Glomerular endothelial cell (primary cell): ENCODE data around the gene CNTN3. TPM values are rescaled to one million over a fixed set of nuclear protein-coding genes. Genes with fewer than 3 reads are reported as not detected.

Experiments used
- DNase-seq: peaks from one replicate; pipeline ENCODE4 v3.0.0-alpha.2; 2011; ENCODE audit warnings: low read depth, low spot score; ENCODE audit errors: extremely low read depth
- total RNA-seq: library from RNA; depleted of rRNA; stranded (reverse); fragments of >200 nt; gene quantifications from 2 replicates; pipeline ENCODE4 v1.2.3, GENCODE V29; 2015

The CNTN3 gene
- total RNA-seq, 1 donor from 2014 or later: not detected

DNA sequence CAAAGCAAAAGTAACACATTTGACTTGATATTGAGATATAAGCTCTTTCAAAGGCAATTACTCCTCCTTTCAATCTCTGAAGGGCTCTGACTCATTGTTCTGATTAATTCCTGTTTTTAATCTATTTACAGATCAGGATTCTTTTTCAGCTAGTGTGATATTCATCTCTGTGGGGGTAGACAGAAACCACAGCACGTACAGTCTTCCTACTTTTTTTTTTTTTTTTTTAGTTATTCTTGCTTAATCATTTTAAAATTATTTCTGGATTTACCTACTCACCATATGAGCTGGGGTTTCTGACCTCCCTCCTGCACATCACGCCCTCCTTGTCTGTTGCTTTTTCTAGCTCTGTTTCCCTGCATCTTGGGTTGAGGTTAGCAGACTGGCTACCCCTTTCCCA lies 1.4 kb downstream of the CNTN3 start:
- DNase-seq: no peak

DNA sequence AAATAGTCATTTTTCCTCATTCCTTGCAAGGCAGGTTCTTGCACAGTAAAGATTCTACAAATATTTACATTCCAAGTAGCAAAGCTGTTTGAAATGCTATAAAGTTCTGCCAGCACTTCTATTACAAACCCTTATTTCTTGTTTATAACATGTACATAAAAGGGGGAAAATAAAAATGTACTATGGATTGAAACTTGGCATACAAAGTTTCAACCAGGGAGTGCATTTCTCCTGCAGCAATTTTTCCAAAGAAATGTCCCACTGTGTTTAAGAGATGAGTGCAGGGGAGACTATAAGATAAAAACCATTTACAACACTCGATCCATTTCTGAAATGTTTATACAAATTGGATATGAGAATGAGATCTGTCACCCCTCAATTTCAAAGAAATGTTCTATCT lies 3.3 kb downstream of the CNTN3 start:
- no peak for DNase-seq

DNA sequence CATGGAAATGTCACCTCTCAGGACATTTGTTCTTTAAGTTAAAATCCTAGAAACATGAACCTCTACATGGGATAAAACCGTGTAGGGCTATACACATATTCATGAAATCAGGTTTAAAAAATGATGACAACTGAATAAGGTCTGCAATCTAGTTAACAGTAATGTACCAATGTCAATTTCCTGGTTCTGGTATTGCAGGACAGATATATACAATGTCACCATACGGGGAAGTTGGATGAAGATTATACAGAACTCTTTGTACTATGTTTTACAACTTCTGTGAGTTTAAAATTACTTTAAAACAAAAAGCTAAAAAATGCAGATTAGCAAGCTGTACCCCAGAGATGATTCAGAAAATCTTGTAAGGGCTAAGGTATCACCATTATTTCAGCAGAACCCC lies 6.7 kb downstream of the CNTN3 start:
- no peak for DNase-seq

DNA sequence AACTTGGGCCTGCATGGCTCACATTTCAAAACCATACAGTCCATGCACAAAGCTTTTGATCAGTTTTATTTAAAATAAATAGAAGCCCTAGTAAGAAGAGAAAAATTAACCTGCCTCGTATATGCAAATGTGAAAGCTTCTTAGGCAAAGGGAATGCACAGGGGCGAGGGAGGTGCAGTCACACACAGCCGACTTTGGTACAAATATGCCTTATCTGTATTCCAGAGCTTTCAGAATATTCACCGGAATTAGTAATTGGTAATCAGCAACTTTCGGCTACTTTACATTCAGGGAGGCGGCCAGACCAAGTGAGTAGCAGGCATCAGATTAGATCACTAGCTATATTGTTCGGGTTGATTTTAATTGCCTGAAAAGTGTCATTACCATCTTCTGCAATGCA lies 7.5 kb downstream of the CNTN3 start:
- DNase-seq: no peak

DNA sequence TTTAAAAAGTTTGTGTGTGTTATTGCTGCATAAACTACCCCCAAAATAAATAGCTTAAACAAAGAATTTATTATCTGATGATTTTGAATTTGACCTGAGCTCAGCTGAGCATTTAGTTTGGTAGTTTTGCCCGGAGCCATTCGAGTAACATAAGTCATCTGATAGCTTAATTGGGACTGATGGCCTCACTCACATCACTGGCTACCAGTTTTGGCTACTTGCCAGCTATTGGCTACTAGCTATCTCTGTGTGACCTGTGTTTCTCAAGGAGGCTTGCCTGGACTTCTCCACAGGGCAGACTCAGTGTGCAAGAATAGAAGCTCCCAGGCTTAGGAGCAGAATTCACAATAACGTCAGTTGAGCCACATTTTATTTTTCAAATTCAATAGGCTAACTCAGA lies 9.0 kb downstream of the CNTN3 start:
- DNase-seq: no peak

DNA sequence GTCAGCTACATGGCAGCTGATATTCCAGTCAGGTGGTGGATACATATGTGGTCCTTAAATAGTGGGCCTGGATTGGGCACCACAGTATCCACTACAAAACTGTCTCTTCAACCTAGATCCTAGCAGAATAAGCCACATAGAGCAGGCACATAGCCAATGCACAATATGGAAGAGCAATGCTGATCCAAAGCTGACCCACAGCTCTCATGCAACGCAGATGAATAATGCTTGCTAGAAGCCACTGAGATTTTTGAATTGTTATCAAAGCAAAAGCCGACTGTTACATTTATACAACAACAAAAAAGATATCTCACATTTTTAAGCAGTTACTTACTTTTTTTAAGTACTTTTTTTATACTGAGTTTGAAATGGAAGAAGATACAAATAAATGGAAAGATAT lies 11.2 kb downstream of the CNTN3 start:
- DNase-seq: no peak

DNA sequence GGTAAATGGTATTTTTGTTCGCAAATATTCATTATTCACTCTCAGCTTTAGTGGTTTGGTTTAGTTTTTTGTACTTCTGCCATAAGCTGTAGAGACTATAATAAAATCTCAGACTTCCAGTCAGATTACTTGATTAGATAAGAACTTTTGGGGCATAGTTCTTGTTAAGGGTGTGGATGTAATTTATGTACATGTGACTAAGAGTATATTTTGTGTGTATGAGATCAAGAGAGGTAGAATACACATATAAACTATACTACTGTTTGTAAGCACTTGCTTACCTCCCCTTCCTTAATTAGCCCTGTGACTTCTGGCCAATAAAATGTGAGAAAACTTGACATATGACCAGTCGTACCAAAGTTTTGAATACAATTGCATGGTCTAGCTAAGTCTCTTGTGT lies 12.0 kb downstream of the CNTN3 start:
- no peak for DNase-seq

DNA sequence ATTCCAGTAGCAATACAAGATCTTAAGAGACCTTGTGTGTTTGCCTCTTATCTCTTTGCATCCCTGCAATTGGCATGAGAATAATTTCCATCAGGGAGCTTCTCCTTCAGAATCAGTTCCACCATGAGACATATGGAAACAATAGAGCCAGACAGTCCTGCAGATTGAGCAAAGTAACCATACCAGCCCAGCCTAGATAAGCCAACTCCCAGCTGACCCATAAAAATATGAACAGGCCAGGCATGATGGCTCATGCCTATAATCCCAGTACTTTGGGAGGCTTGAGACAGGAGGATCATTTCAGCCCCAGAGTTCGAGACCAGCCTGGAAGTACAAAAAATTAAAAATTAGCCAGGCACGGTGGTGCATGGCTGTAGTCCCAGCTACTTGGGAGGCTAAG lies 12.7 kb downstream of the CNTN3 start:
- DNase-seq: no peak

DNA sequence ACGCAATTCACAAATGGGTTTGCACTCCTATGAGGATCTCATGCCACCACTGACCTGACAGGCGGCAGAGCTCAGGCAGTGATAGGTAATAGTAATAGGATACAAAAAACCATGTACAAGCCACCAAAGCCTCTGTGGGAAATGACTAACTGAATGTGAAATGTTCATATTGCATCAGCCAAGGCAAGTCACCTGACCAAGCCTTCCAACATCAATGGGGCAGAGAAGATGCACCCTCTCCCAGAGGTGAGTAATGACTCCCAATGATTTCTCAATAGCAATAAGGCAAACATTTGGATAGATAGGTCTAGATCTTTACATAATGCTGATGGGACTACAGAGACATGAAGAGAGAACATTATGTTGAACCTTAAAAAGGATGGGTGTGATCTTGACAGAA lies 14.9 kb downstream of the CNTN3 start:
- DNase-seq: no peak

DNA sequence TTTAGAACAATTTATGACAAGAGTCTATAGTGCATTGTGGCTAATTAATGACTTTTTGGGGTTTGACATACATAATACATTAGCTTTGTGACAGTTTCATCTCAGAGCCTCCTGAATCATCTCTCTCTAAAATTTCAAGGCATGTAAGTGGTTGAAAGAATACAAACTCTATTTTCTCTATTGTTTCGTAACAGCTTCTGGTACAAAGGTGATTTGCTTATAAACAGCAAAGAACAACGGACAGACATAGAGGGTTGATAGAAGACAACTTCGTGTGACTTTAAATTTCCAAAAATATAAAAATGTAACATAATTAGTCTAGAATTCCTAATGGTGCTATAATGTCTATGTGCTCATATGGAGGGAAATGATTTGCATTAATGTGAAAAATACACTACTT lies 21.3 kb downstream of the CNTN3 start:
- DNase-seq: no peak

DNA sequence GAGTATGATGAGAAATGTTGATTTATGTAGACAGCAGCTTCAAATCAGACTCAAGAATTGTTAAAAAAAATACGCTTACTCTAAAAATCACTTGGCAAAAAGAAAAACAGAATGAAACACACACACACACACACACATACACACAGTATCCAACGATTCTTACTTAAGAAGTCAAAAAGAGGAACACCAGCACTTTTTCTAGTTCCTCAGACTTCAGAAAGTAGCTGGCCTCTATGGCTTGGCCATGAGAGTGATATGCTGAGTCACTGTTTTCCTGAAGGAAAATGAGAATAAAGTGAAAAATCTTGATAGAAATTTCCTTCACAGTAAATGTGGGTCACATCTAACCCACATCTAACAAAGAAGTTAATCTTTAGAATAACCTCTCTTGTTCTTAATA lies 22.1 kb downstream of the CNTN3 start:
- DNase-seq: no peak

DNA sequence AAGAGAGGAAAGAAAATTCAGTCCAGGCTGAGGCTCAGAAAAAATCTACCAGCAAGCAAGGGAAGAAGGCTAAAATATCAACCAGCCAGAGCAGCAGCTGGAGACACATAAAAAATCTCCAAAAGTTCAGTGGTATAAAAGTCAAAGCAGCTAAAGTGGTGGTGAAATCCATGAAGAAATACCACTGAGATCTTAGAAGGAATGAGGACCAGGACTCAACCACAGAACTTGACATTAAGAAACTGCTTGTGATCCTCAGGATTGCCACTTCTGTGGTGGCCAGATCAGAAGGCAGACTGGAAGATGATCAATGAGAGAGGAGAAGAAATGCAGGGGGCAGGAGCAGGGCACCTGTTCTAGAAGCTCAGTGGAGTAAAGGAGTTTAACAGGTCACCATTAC lies 22.5 kb downstream of the CNTN3 start:
- no peak for DNase-seq

DNA sequence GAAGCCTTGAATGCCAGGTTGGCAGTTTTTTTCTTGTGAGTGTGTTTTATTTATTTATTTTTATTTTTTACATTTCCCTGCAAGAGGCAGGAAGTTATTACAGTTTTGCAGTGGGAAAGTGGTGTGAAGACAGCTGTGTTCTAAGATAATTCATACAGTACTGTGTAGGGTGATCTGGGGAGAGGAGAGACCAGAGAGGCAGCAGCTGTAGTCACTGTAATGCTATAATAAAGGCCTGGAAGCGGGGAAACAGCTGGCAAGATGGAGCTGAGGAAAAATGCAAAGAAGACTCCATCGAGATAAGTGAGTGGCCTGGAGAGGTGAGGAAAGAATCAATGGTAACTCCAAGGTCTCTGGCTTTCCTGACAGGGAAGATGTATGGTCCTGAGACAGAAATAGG lies 23.1 kb downstream of the CNTN3 start:
- no peak for DNase-seq

DNA sequence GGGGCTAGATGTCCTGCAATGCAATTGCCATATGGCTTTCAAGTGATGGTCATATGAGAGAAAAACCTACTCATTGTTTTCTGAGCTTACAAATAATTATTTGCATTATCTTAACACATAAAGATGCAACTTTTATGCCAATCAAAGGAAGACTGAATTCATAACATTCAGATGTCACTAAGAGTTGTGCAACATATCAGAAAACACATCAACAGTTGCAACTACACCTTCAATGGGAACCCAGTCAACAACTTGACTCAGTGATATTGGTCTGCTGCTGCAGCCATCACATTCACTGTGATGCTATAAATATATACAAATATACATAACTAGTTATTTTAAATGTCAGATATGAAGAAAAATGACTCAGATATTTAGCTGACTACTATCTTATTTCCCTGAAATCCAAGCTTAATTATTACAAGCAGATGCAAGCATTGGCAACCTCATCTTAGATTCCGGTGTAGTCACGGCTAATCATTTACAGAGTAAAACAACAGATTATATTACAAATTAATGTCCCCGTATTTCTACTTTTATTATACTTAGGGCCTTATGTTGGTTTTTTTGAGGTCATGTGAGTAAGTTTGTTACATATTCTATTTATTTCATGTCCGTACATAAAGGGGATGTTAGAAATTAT lies 23.7 kb downstream of the CNTN3 start:
- DNase-seq: no peak

DNA sequence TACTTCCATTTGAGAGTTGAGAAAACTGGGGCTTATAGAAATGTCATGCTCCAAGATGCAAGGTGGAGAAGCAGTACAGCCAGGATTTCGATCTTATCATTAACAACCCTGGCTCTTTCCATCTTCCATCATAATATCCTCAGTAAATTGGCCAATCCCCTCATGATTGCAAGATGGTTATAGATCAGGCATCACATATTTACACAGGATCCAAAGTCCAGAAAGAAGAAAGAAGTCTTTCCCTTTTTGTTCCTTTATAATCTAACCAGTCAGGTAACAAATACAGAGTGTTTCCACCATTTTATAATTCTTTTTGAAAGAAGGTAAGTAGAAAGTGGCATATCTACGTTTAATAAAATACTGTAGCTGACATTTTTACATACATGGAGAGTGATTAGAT lies 29.7 kb downstream of the CNTN3 start:
- DNase-seq: no peak

DNA sequence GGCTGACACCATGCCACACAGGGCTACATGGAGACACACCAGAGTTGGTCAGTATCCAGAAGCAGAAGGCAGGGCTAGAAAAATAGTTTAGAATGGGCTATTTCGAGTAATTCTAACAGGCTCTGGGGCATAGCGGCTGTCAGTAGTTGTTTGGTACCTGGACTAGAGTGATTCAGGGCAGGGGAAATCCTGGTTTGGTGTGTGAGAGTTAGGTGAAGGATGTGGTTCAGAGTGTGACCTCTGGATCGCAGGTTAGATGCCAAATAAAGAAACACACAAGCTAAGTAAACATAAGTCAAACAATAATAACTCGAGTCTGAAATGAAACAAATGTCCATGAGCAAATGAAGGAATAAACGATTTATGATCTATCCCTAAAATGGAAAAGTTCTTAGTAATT lies 31.5 kb downstream of the CNTN3 start:
- no peak for DNase-seq

DNA sequence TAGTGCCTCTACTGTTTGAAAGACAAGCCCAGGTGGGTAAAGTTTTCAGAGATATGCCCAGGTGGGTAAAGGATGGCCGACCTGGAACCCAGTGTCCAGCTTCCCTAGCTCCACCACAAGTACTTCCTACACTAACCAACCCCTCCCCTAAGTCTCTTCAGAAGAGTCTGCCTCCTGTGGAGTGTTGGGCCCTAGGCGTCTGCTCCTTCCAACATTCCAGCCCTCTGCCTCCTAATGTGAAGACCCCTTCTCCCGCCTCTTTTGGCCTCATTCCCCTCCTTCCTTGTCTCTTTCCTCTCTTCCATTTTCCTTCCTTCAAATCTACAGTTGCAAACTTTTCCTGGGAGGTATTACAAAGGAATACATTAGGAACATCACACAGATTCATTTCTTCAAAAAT lies 38.6 kb downstream of the CNTN3 start:
- no peak for DNase-seq

DNA sequence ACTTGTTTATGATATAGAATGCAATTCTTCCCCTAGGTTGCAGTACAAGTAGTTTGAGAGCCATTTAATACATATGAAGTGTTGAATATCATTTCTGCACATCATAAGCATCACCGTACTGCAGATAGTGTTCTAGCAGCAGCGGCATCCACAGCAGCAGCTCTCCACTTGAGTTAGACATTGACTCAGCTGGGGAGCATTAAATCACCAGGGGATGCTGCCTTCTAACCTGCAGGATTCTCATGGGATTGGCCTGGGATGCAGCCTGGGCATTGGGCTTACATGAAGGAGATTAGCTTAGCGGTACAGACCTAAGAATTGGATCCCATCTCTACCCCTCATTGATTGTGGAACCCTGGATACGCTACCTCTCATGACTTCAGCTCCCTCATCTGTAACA lies 43.3 kb downstream of the CNTN3 start:
- no peak for DNase-seq
